A673 (cell line): ENCODE results near the gene RALGAPA2. TPM values are rescaled to one million over a fixed set of nuclear protein-coding genes. Genes with fewer than 3 reads are reported as not detected.
A peak's percentile ranks its signal among the peaks of the same experiment; 100 is the strongest.

Experiments
- BruUV-seq: library from RNA; stranded (reverse); fragments of 400-500 nt; replicated peaks from 2 replicates; lab custom pipeline; 2021; lab: Mats Ljungman, UMichigan
- CTCF ChIA-PET: fragments of 300-600 bp; sonication (Branson Sonifier 250); formaldehyde crosslinking; loops from one replicate; lab custom pipeline; 2022; ENCODE audit warnings: antibody characterized with exemption; lab: Charles Lee
- POLR2A ChIA-PET: fragments of 300-600 bp; sonication (Branson Sonifier 250); formaldehyde crosslinking; loops from one replicate; lab custom pipeline; 2022; ENCODE audit warnings: antibody characterized with exemption; ENCODE audit not compliant: low non-redundant PET; lab: Charles Lee
- DNase-seq: peaks from one replicate; pipeline ENCODE4 v3.0.0-alpha.2; 2015; ENCODE audit warnings: low spot score
- H3K27ac ChIP-seq: fragments of 200-600 bp; sonication (generic); 2 replicates; pipeline ENCODE4 v1.5.1; 2016; ENCODE audit warnings: mixed run types, low read depth, mild to moderate bottlenecking, mixed read lengths, antibody characterized with exemption, low read length; ENCODE audit not compliant: poor library complexity, severe bottlenecking
- H3K27me3 ChIP-seq: fragments of 200-600 bp; sonication (generic); replicated peaks from 2 replicates; pipeline ENCODE4 v1.6.1; 2017; ENCODE audit warnings: mixed run types, low read depth, mild to moderate bottlenecking, mixed read lengths, antibody characterized with exemption, low read length; ENCODE audit not compliant: insufficient read depth, poor library complexity
- H3K36me3 ChIP-seq: fragments of 200-600 bp; sonication (generic); 2 replicates; pipeline ENCODE4 v1.6.1; 2016; ENCODE audit warnings: mixed run types, mild to moderate bottlenecking, mixed read lengths, antibody characterized with exemption, low read length; ENCODE audit not compliant: insufficient read depth, poor library complexity, severe bottlenecking
- H3K4me1 ChIP-seq: fragments of 200-600 bp; sonication (generic); 2 replicates; pipeline ENCODE4 v1.6.1; 2017; ENCODE audit warnings: mixed run types, mild to moderate bottlenecking, mixed read lengths, antibody characterized with exemption, low read length; ENCODE audit not compliant: insufficient read depth, poor library complexity, severe bottlenecking
- H3K4me3 ChIP-seq: fragments of 200-600 bp; sonication (generic); 2 replicates; pipeline ENCODE4 v1.5.1; 2016; ENCODE audit warnings: low read depth, mixed run types, mild to moderate bottlenecking, mixed read lengths, low read length; ENCODE audit not compliant: poor library complexity, severe bottlenecking
- H3K9me3 ChIP-seq: fragments of 200-600 bp; sonication (generic); 2 replicates; pipeline ENCODE4 v1.6.1; 2016; ENCODE audit warnings: mixed run types, low read depth, mild to moderate bottlenecking, mixed read lengths, antibody characterized with exemption, low read length; ENCODE audit not compliant: poor library complexity, severe bottlenecking
- CTCF ChIP-seq: fragments of 300-800, 200-600 bp; sonication (generic); conservative IDR thresholded peaks from 2 replicates; pipeline ENCODE4 v1.5.1; 2017; ENCODE audit warnings: low read depth, mild to moderate bottlenecking, antibody characterized with exemption, low read length, moderate library complexity, mixed read lengths
- EZH2 ChIP-seq: fragments of 200-600 bp; sonication (generic); IDR thresholded peaks from 2 replicates; pipeline ENCODE4 v1.6.1; 2017; ENCODE audit warnings: borderline replicate concordance, low read depth, mild to moderate bottlenecking, mixed read lengths, antibody characterized with exemption, low read length; ENCODE audit not compliant: poor library complexity, severe bottlenecking
- intact Hi-C: fragments of 100-400 bp; cut with micrococcal nuclease; formaldehyde crosslinking; loops from one replicate; pipeline ENCODE4 v1.10.0; 2022; ENCODE audit not compliant: unreplicated experiment
- total RNA-seq: library from RNA; stranded (reverse); gene quantifications from 2 replicates; pipeline ENCODE4 v1.2.3, GENCODE V29; 2021

Gene RALGAPA2
- total RNA-seq, 1 experiment from 2014 or later: 32.4 TPM

- no peaks in the 10 kb centered on the region for H3K36me3 ChIP-seq
- intact Hi-C loops: no loop called here
- peak; percentile 52 for DNase-seq
- ChIA-PET POLR2A (no interaction called here), CTCF (interaction anchor here (0.7 kb wide), 1 partner anchor 12 kb away, joined by 3 read pairs; no protein-coding TSS in a partner anchor)
- no peaks in the 10 kb centered on the region for H3K9me3 ChIP-seq
- no peak overlapping the region for H3K27ac ChIP-seq
- H3K4me3 ChIP-seq: no peak overlapping the region
- BruUV-seq: no TSS peak
- peaks cover 46% of the 10 kb centered on the region for H3K4me1 ChIP-seq
- H3K27me3 ChIP-seq: no peaks in the 10 kb centered on the region
- TF ChIP-seq EZH2 (no peak), CTCF (no peak)
Measured at GRCh38 chr20:20461551-20461950, 250.9 kb downstream of the RALGAPA2 start.

- intact Hi-C loops: no loop called here
- Histone ChIP-seq H3K27me3 (no peaks in the 10 kb centered on the region), H3K4me1 (peaks cover 57% of the 10 kb centered on the region), H3K36me3 (no peaks in the 10 kb centered on the region), H3K9me3 (no peaks in the 10 kb centered on the region), H3K27ac (no peak overlapping the region), H3K4me3 (no peak overlapping the region)
- no peak for DNase-seq
- TF ChIP-seq CTCF (no peak), EZH2 (no peak)
- ChIA-PET CTCF (no interaction called here), POLR2A (no interaction called here)
- BruUV-seq: no TSS peak
Measured at GRCh38 chr20:20459726-20460125, 252.7 kb downstream of the RALGAPA2 start.

GRCh38 chr20:20457392-20458126, 254.9 kb downstream of the RALGAPA2 start:
- intact Hi-C loops: no loop called here
- Histone ChIP-seq H3K4me1 (peaks cover 42% of the 10 kb centered on the region), H3K9me3 (no peaks in the 10 kb centered on the region), H3K27ac (no peak overlapping the region), H3K4me3 (no peak overlapping the region), H3K27me3 (no peaks in the 10 kb centered on the region), H3K36me3 (no peaks in the 10 kb centered on the region)
- no TSS peak for BruUV-seq
- no peak for DNase-seq
- CTCF ChIA-PET: no interaction called here
- TF ChIP-seq EZH2 (no peak), CTCF (no peak)
- POLR2A ChIA-PET: interaction anchor here (0.6 kb wide), 1 partner anchor 8 kb away, joined by 4 read pairs; no protein-coding TSS in a partner anchor
